CD14-positive monocyte (primary cell): ENCODE data around the gene CAMK1G. TPM values are rescaled to one million over a fixed set of nuclear protein-coding genes. Genes with fewer than 3 reads are reported as not detected.

Experiments
- DNase-seq, 3 donors: peaks; one replicate each; pipeline ENCODE4 v3.0.0-alpha.2; 2011 to 2022
- H2AFZ ChIP-seq: 2 replicates; pipeline ENCODE4 v1.6.0; 2012; ENCODE audit warnings: mild to moderate bottlenecking, low read depth, low read length, inconsistent platforms; ENCODE audit not compliant: insufficient read depth, poor library complexity, severe bottlenecking
- H3K27ac ChIP-seq, 2 donors: 1 replicate in 1 of 2; 2 replicates in 1 of 2; pipeline ENCODE4 v1.5.1; 2012 to 2013; ENCODE audit warnings: low read length in 2 of 2, control low read depth in 1 of 2, inconsistent platforms in 1 of 2, low read depth in 1 of 2, mild to moderate bottlenecking in 1 of 2
- H3K27me3 ChIP-seq, 2 donors: one replicate each; pipeline versions ENCODE4 v1.6.0 to v1.6.1; 2011 to 2013; ENCODE audit warnings: low read length in 2 of 2; ENCODE audit not compliant: control insufficient read depth in 2 of 2, insufficient read depth in 2 of 2
- H3K36me3 ChIP-seq, 2 donors: replicated peaks in 1 of 2; 1 replicate in 1 of 2; 2 replicates in 1 of 2; pipeline versions ENCODE4 v1.5.1 to v1.6.1; 2012 to 2013; ENCODE audit warnings: low read length in 2 of 2, control low read depth in 1 of 2, inconsistent platforms in 1 of 2, mild to moderate bottlenecking in 1 of 2; ENCODE audit not compliant: insufficient read depth in 2 of 2, control insufficient read depth in 1 of 2
- H3K4me1 ChIP-seq, 2 donors: 1 replicate in 1 of 2; 2 replicates in 1 of 2; pipeline versions ENCODE4 v1.5.1 to v1.6.1; 2012 to 2013; ENCODE audit warnings: low read length in 2 of 2, control low read depth in 1 of 2, inconsistent platforms in 1 of 2, mild to moderate bottlenecking in 1 of 2, moderate library complexity in 1 of 2; ENCODE audit not compliant: insufficient read depth in 2 of 2, control insufficient read depth in 1 of 2
- H3K4me2 ChIP-seq: replicated peaks from 2 replicates; pipeline ENCODE3; 2012; ENCODE audit warnings: low read length, moderate library complexity, mild to moderate bottlenecking; ENCODE audit not compliant: poor library complexity, severe bottlenecking; ENCODE audit errors: extremely low read depth
- H3K4me3 ChIP-seq, 3 experiments: fragments of 200-600 bp in 1 of 3; sonication (generic) in 1 of 3; replicated peaks in 1 of 3; 1 replicate in 2 of 3; 2 replicates in 1 of 3; pipeline ENCODE4 v1.5.1; 2011 to 2013; ENCODE audit warnings: low read length in 3 of 3, mild to moderate bottlenecking in 3 of 3, control low read depth in 2 of 3, low read depth in 2 of 3, inconsistent platforms in 1 of 3, moderate library complexity in 1 of 3
- H3K79me2 ChIP-seq: 2 replicates; pipeline ENCODE4 v1.6.0; 2012; ENCODE audit warnings: mild to moderate bottlenecking, control low read depth, inconsistent platforms, low read length, moderate library complexity; ENCODE audit not compliant: insufficient read depth
- H3K9ac ChIP-seq: 2 replicates; pipeline ENCODE4 v1.6.0; 2017; ENCODE audit warnings: low read length, mild to moderate bottlenecking; ENCODE audit not compliant: insufficient read depth, poor library complexity, severe bottlenecking
- H3K9me3 ChIP-seq, 2 donors: replicated peaks in 1 of 2; 1 replicate in 1 of 2; 2 replicates in 1 of 2; pipeline versions ENCODE4 v1.5.1 to v1.6.1; 2012 to 2013; ENCODE audit warnings: low read length in 2 of 2, control low read depth in 1 of 2; ENCODE audit not compliant: control insufficient read depth in 1 of 2, insufficient read depth in 1 of 2
- H4K20me1 ChIP-seq: 2 replicates; pipeline ENCODE4 v1.6.0; 2012; ENCODE audit warnings: mild to moderate bottlenecking, low read length, control low read depth, moderate library complexity; ENCODE audit not compliant: insufficient read depth
- H3K27ac Mint-ChIP-seq, 7 donors: one replicate each; pipeline ENCODE4 v1.8.0; 2020; ENCODE audit warnings: mild to moderate bottlenecking in 7 of 7, mixed read lengths in 7 of 7, moderate library complexity in 6 of 7, inconsistent platforms in 2 of 7
- H3K27me3 Mint-ChIP-seq, 3 donors: one replicate each; pipeline ENCODE4 v1.8.0; 2021 to 2022; ENCODE audit warnings: low read depth in 3 of 3, mild to moderate bottlenecking in 3 of 3, mixed read lengths in 3 of 3, moderate library complexity in 3 of 3, inconsistent platforms in 1 of 3
- H3K36me3 Mint-ChIP-seq, 2 donors: one replicate each; pipeline ENCODE4 v1.8.0; 2020; ENCODE audit warnings: mixed read lengths in 2 of 2, inconsistent platforms in 1 of 2, mild to moderate bottlenecking in 1 of 2
- H3K4me1 Mint-ChIP-seq: one replicate; pipeline ENCODE4 v1.8.0; 2020; ENCODE audit warnings: mild to moderate bottlenecking, mixed read lengths
- H3K4me3 Mint-ChIP-seq, 2 donors: one replicate each; pipeline ENCODE4 v1.8.0; 2020; ENCODE audit warnings: mild to moderate bottlenecking in 2 of 2, mixed read lengths in 2 of 2, moderate library complexity in 1 of 2
- H3K9me3 Mint-ChIP-seq, 7 donors: one replicate each; pipeline ENCODE4 v1.8.0; 2020 to 2022; ENCODE audit warnings: mixed read lengths in 7 of 7, mild to moderate bottlenecking in 6 of 7, moderate library complexity in 6 of 7, inconsistent platforms in 2 of 7
- WGBS: methylation state at CpG from one replicate; pipeline ENCODE4 v1.1.5; 2013; ENCODE audit warnings: missing lambda C conversion rate; ENCODE audit not compliant: insufficient coverage; 5-methylcytosine and 5-hydroxymethylcytosine counted together
- intact Hi-C, 2 donors: fragments of 100-400 bp; cut with micrococcal nuclease; formaldehyde crosslinking; loops; one replicate each; pipeline versions ENCODE4 v1.15.0 to v1.15.1; 2023
- polyA plus RNA-seq, 3 donors: library from polyadenylated mRNA; depleted of rRNA in 1 of 3; unstranded in 2 of 3; stranded (reverse) in 1 of 3; fragments of 300-500 nt in 2 of 3; fragments of >200 nt in 1 of 3; fragmentation: Illumina TruSeq in 2 of 3; gene quantifications; 1 replicate in 2 of 3; 2 replicates in 1 of 3; pipeline ENCODE4 v1.2.3, GENCODE V29; 2012 to 2021
- TF ChIP-seq, protein P1 (sequence below): fragments of 200-600 bp; IDR thresholded peaks from one replicate; pipeline ENCODE4 v1.8.0; 2022; ENCODE audit warnings: antibody characterized with exemption, mild to moderate bottlenecking

CAMK1G gene
- polyA plus RNA-seq, 3 donors: not detected

DNA sequence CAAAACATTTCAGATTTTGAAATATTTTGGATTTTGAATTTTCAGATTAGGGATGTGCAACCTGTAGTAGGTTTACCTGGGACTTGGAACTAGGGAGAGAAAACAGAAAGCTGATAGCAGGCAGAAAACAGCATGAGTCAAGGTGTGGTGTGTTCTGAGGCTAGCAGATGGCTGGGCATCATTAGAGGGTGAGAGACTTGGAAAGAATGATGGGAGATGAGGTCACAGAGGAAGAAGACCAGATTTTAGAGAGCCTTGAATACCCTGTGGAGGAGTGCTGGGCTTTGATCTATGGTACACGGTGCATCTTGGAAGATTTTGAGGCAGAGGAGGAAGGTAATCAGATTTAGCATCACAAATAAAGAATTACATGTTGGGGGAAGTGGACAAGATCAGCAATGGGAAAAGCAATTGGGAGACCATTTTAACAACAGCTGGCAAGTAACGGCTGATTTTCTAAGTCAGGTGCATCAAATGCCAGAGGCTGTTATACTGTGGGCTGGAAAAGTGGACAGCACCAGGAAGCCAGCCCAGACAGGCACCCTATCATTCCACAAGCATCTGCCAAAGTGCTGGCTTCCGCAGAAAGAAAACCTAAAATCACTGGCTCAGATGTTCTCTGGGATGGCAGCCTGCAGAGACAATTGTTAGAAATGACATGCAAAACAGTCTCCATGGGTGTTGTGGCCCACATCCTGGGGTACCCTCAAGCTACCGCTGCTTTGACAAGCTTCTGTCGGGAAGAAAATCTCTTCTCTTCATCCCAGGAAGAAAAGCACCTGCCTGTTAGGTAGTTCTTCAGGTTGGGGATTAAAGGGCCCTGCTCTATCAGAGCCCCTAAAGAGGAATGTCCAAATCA, 30.9 kb upstream of the CAMK1G start:
- no peaks in the 10 kb centered on the region for H3K36me3 Mint-ChIP-seq
- H3K27ac Mint-ChIP-seq: no peak overlapping the region
- peaks cover 8 to 10% (median 9%) of the 10 kb centered on the region in 3 donors for H3K27me3 Mint-ChIP-seq
- TF ChIP-seq, protein P1, sequence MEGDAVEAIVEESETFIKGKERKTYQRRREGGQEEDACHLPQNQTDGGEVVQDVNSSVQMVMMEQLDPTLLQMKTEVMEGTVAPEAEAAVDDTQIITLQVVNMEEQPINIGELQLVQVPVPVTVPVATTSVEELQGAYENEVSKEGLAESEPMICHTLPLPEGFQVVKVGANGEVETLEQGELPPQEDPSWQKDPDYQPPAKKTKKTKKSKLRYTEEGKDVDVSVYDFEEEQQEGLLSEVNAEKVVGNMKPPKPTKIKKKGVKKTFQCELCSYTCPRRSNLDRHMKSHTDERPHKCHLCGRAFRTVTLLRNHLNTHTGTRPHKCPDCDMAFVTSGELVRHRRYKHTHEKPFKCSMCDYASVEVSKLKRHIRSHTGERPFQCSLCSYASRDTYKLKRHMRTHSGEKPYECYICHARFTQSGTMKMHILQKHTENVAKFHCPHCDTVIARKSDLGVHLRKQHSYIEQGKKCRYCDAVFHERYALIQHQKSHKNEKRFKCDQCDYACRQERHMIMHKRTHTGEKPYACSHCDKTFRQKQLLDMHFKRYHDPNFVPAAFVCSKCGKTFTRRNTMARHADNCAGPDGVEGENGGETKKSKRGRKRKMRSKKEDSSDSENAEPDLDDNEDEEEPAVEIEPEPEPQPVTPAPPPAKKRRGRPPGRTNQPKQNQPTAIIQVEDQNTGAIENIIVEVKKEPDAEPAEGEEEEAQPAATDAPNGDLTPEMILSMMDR: no peak
- no peak overlapping the region for H3K4me3 Mint-ChIP-seq
- H3K36me3 ChIP-seq: no peaks in the 10 kb centered on the region
- no peak for DNase-seq
- H3K27ac ChIP-seq: no peak overlapping the region
- 100% methylated on average over 1 of the region's 5 CpGs for WGBS
- intact Hi-C loops: no loop called here
- H4K20me1 ChIP-seq: no peaks in the 10 kb centered on the region
- H3K79me2 ChIP-seq: no peaks in the 10 kb centered on the region
- no peaks in the 10 kb centered on the region for H3K9me3 ChIP-seq
- no peak overlapping the region for H2AFZ ChIP-seq
- peaks cover 0 to 2% of the 10 kb centered on the region in 2 donors for H3K27me3 ChIP-seq
- no peak overlapping the region for H3K4me2 ChIP-seq
- no peaks in the 10 kb centered on the region for H3K4me1 Mint-ChIP-seq
- no peak overlapping the region for H3K4me3 ChIP-seq
- H3K9ac ChIP-seq: no peak overlapping the region
- no peaks in the 10 kb centered on the region for H3K4me1 ChIP-seq
- no peaks in the 10 kb centered on the region for H3K9me3 Mint-ChIP-seq

DNA sequence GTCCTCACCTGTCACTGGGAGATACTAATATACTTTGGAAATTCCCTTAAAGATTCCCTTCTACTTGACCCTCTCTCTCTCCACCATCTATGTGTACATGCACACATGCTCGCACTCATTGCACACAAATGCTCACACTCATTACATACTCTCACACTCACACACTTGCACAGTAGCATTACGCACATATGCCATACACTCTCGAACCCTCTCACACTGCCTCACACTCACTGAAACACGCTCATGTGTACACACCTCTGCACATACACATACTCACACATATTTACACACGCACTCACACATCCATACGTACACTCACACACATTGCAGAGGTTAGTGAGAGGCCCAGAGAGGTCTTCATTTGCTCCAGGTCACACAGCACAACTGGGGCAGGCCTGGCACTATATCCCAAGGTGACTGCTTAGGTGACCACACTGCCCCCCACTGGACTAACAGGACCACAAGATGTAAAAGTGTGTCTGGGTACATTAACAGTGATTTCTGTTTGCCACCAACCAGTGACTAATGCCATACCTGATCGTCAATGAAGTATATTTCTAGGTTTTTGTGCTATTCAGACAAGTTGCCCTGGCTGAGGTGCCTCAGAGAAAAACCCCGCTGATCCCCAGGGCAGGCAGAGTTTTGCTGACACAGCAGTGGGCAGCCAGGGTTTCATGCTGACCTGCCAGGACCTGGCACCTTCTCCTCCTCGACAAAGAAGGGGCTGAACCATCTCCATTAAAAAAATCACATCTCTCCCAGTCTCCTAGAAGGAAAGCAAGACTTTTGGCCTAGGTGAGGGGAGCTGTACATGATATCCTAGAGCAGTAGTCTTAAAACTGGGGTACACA, 28.5 kb upstream of the CAMK1G start:
- DNase-seq: no peak
- TF ChIP-seq, protein P1: no peak
- 98% methylated on average over 6 of the region's 9 CpGs for WGBS
- Histone ChIP-seq H2AFZ (no peak overlapping the region), H4K20me1 (no peaks in the 10 kb centered on the region), H3K27me3 (peaks cover 0 to 2% of the 10 kb centered on the region in 2 donors), H3K4me3 (no peak overlapping the region), H3K4me1 (no peaks in the 10 kb centered on the region), H3K9me3 (no peaks in the 10 kb centered on the region), H3K4me2 (no peak overlapping the region), H3K27ac (no peak overlapping the region), H3K36me3 (no peaks in the 10 kb centered on the region), H3K79me2 (no peaks in the 10 kb centered on the region), H3K9ac (no peak overlapping the region)
- Mint-ChIP-seq H3K27ac (no peak overlapping the region), H3K4me1 (no peaks in the 10 kb centered on the region), H3K36me3 (no peaks in the 10 kb centered on the region), H3K4me3 (no peak overlapping the region), H3K27me3 (peaks cover 2 to 6% (median 5%) of the 10 kb centered on the region in 3 donors), H3K9me3 (no peaks in the 10 kb centered on the region)
- intact Hi-C loops: no loop called here
